ENCODE results near the gene IFIT3. TPM values are rescaled to one million over a fixed set of nuclear protein-coding genes. Genes with fewer than 3 reads are reported as not detected.
"Not testable (repeated sequence)": the region's sequence is repeated elsewhere in the genome, so short reads cannot be mapped to it uniquely, and the experiment has no call there.

The IFIT3 gene
- total and polyA plus RNA-seq, 10 donors: 7.7 to 44.5 (median 24.6) TPM

GRCh38 chr10:89312973-89313372, 14.8 kb upstream of the IFIT3 start:
- Histone ChIP-seq H3K4me1 (no peaks in the 10 kb centered on the region), H3K27me3 (replicated peaks in 1 of 7) (no peaks in the 10 kb centered on the region), H3K9me3 (no peaks in the 10 kb centered on the region), H3K4me3 (no peak overlapping the region), H3K36me3 (peaks cover 0 to 19% (median 6%) of the 10 kb centered on the region in 6 donors), H3K27ac (no peak overlapping the region)
- TF ChIP-seq POLR2A (IDR thresholded peaks at IDR 0.05) (no peak), POLR2AphosphoS5 (IDR thresholded peaks at IDR 0.05) (no peak)
- TF ChIP-seq, protein P1, sequence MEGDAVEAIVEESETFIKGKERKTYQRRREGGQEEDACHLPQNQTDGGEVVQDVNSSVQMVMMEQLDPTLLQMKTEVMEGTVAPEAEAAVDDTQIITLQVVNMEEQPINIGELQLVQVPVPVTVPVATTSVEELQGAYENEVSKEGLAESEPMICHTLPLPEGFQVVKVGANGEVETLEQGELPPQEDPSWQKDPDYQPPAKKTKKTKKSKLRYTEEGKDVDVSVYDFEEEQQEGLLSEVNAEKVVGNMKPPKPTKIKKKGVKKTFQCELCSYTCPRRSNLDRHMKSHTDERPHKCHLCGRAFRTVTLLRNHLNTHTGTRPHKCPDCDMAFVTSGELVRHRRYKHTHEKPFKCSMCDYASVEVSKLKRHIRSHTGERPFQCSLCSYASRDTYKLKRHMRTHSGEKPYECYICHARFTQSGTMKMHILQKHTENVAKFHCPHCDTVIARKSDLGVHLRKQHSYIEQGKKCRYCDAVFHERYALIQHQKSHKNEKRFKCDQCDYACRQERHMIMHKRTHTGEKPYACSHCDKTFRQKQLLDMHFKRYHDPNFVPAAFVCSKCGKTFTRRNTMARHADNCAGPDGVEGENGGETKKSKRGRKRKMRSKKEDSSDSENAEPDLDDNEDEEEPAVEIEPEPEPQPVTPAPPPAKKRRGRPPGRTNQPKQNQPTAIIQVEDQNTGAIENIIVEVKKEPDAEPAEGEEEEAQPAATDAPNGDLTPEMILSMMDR (IDR thresholded peaks at IDR 0.05 in 8 of 11, conservative IDR thresholded peaks at IDR 0.05 in 3 of 11): no peak
- no peak for DNase-seq
- 76 to 94% (median 87%) methylated on average over 1 of the region's 1 CpG for whole genome bisulfite sequencing, 5 donors
- intact Hi-C loops (cut with DNase I; ENCODE audit: low total_unique reads): no loop called here

- H3K27ac ChIP-seq: no peak overlapping the region
- no peak for DNase-seq
- no peak for TF ChIP-seq POLR2A (IDR thresholded peaks at IDR 0.05)
- no peak for TF ChIP-seq POLR2AphosphoS5 (IDR thresholded peaks at IDR 0.05)
- TF ChIP-seq, protein P1 (IDR thresholded peaks at IDR 0.05 in 8 of 11, conservative IDR thresholded peaks at IDR 0.05 in 3 of 11): no peak
- no peaks in the 10 kb centered on the region for H3K27me3 ChIP-seq (replicated peaks in 1 of 7)
- H3K4me3 ChIP-seq: no peak overlapping the region
- intact Hi-C loops (cut with DNase I; ENCODE audit: low total_unique reads): no loop called here
- no peaks in the 10 kb centered on the region for H3K4me1 ChIP-seq
- H3K36me3 ChIP-seq: peaks cover 0 to 2% (median 0%) of the 10 kb centered on the region in 6 donors
- H3K9me3 ChIP-seq: no peaks in the 10 kb centered on the region
Measured at GRCh38 chr10:89314676-89315075, 13.1 kb upstream of the IFIT3 start.

GRCh38 chr10:89318047-89318446, 9.8 kb upstream of the IFIT3 start:
- H3K4me1 ChIP-seq; DNase-seq; H3K4me3 ChIP-seq; H3K27ac ChIP-seq; H3K9me3 ChIP-seq; H3K36me3 ChIP-seq; H3K27me3 ChIP-seq (replicated peaks in 1 of 7); intact Hi-C loops (cut with DNase I; ENCODE audit: low total_unique reads): not testable (repeated sequence)
- 93 to 98% (median 97%) methylated on average over 4 of the region's 4 CpGs for WGBS, 5 donors

GRCh38 chr10:89325081-89325480, 2.7 kb upstream of the IFIT3 start:
- intact Hi-C loops (cut with DNase I; ENCODE audit: low total_unique reads); H3K27me3 ChIP-seq (replicated peaks in 1 of 7); H3K9me3 ChIP-seq; H3K4me3 ChIP-seq; H3K36me3 ChIP-seq; DNase-seq; H3K27ac ChIP-seq: not testable (repeated sequence)
- H3K4me1 ChIP-seq: peaks cover 0 to 35% (median 23%) of the 10 kb centered on the region in 6 donors

- DNase-seq; intact Hi-C loops (cut with DNase I; ENCODE audit: low total_unique reads): not testable (repeated sequence)
Measured at GRCh38 chr10:89325856-89326255, 1.9 kb upstream of the IFIT3 start.

DNA sequence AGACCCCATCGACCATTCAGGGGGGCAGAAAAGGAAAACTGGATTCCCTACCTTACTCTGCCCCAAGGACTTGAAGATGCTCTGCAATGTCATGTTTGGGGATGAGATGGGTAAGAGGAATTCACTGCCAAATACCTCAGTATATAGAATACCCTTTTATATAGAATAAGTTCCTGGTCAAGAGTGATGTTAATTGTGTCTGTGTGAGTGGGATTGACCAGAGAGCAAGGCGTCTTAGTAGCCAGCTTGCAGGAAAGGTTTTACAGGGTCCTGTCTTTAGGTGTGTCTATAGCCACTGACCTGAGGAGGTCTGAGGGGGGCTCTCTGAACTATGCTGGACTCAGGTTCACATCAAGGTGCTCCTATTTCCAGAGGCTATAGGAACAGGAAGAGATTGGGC, 1.4 kb downstream of the IFIT3 start:
- Histone ChIP-seq H3K9me3 (no peaks in the 10 kb centered on the region), H3K27me3 (replicated peaks in 1 of 7) (no peaks in the 10 kb centered on the region), H3K4me3 (peak overlapping the region in 6 of 8 donors; percentile 40 to 64 (median 49)), H3K4me1 (peaks cover 14 to 76% (median 63%) of the 10 kb centered on the region in 6 donors), H3K27ac (peak overlapping the region in 7 of 8 donors; percentile 38 to 95 (median 88)), H3K36me3 (no peaks in the 10 kb centered on the region)
- 84 to 94% (median 88%) methylated on average over 2 of the region's 2 CpGs for WGBS, 5 donors
- TF ChIP-seq, protein P1 (IDR thresholded peaks at IDR 0.05 in 8 of 11, conservative IDR thresholded peaks at IDR 0.05 in 3 of 11): no peak
- TF ChIP-seq POLR2A (IDR thresholded peaks at IDR 0.05) (no peak), POLR2AphosphoS5 (IDR thresholded peaks at IDR 0.05) (no peak)
- DNase-seq: no peak
- intact Hi-C loops (cut with DNase I; ENCODE audit: low total_unique reads): no loop called here

More at GRCh38 chr10:89325856-89326255, 1.9 kb upstream of the IFIT3 start:
- H3K36me3 ChIP-seq; H3K9me3 ChIP-seq; H3K4me3 ChIP-seq; H3K27me3 ChIP-seq (replicated peaks in 1 of 7): not testable (repeated sequence)
- Histone ChIP-seq H3K4me1 (peaks cover 0 to 43% (median 31%) of the 10 kb centered on the region in 6 donors), H3K27ac (peak overlapping the region in 2 of 8 donors; percentile 14 to 95)
- WGBS, 5 donors: 78 to 84% (median 84%) methylated on average over 2 of the region's 2 CpGs

DNA sequence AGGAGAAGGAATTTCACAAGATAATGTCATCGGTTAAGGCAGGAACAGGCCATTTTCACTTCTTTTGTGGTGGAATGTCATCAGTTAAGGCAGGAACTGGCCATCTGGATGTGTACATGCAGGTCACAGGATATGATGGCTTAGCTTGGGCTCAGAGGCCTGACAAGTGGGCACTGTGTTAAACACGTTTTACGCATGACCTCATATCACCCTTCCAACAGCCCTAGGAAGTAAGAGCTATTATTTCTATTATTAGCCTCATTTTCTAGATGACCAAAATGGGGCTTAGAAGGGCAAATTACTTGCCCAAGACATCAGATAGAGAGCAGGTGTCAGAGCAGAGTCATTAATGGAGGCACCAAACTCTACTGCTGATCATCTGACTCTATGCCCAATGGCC, 2.2 kb downstream of the IFIT3 start:
- Histone ChIP-seq H3K4me1 (peaks cover 23 to 85% (median 71%) of the 10 kb centered on the region in 6 donors), H3K27ac (peak overlapping the region; percentile 4 to 95 (median 86))
- H3K4me3 ChIP-seq; H3K27me3 ChIP-seq (replicated peaks in 1 of 7); intact Hi-C loops (cut with DNase I; ENCODE audit: low total_unique reads); H3K36me3 ChIP-seq; H3K9me3 ChIP-seq; DNase-seq: not testable (repeated sequence)
- 42 to 63% (median 58%) methylated on average over 2 to 3 of the region's 3 CpGs for WGBS, 5 donors
